ENCODE data around the gene DIS3L2.
"Not testable (repeated sequence)": the region's sequence is repeated elsewhere in the genome, so short reads cannot be mapped to it uniquely, and the experiment has no call there.

DIS3L2 gene

DNA sequence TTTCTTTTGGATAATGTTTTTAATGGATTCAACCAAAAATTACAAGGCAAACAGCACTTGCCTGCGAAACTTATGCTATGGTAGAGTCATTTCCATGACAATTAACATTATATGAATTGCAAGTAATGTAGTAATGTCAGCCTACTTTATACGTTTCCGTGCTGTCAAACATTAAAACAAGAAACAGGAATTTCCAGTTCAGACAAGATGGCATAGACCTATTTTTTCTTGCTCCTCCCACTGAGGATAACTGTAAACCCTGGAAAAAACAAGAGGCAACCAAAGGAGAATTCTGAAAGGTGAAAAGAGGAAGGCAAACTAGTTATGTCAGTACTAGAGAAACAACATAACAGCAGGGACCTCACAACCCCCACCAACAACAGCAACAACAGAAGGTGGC, 170.7 kb downstream of the DIS3L2 start:
- no peak for DNase-seq

DNA sequence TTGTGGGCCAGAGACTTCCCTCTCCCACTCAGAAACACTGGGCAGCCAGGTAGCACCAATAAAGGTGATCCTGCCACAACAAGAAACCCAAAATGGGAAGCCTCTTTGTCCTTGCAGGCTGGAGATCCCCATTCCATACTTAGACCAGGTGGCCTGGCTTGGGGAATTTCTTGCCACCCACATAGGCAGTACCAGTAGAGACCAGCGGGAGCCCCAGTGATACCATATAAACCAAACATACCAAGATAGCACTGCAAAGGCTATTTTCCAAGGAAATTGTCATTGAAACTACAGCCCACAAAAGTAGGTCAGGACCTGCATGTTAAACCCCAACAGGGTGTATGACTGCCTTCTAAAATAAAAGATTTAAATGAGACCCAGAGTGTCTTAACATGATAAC, 171.6 kb downstream of the DIS3L2 start:
- DNase-seq = no peak

- DNase-seq = no peak
Measured at GRCh38 chr2:232134939-232135338, 173.4 kb downstream of the DIS3L2 start.

- no peak for DNase-seq
Measured at GRCh38 chr2:232137356-232138147, 176.0 kb downstream of the DIS3L2 start.

- no peak for DNase-seq
Measured at GRCh38 chr2:232138441-232138840, 176.9 kb downstream of the DIS3L2 start.

DNA sequence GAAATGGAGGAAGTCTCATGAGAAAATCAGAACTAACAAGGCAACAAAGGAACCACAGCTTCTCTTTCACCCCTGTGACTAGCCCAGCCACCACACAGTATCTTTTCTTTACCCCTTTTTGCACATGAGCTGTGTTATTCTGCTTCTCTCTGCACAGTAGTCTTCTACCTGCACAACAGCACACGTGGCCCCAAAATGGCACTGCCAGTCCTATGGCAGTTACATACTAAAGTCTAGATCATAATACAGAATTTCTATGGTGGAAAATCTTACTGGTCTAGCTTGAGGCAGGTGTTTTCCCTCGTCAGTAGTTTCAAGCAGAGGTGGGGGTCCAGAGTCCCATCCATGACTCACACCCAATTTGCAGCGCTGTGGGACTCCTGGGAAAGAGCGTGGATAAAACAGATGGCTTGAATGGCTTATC, 177.7 kb downstream of the DIS3L2 start:
- no peak for DNase-seq

GRCh38 chr2:232139786-232140562, 178.5 kb downstream of the DIS3L2 start:
- no peak for DNase-seq

GRCh38 chr2:232141591-232141990, 180.1 kb downstream of the DIS3L2 start:
- DNase-seq = no peak

GRCh38 chr2:232142049-232142448, 180.5 kb downstream of the DIS3L2 start:
- no peak for DNase-seq

DNA sequence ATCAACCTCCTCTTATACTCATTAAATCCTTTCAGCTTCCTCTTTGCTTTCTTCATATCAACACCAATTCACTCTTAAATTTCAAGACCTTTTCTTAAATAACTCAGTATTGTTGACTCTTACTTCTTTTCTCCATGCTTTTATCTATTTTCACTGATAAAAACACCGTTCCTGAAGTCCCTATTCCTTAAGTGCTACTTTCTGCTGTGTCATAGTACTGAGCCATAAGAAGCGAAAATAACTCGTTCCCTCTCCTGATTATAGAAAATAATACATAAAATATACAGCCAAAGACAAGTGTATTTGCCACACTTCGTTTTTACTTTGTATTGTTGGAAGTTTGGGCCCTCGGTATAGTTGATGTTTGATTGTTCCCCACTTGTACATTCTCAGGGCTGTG, 181.0 kb downstream of the DIS3L2 start:
- DNase-seq = no peak

GRCh38 chr2:232146294-232146693, 184.8 kb downstream of the DIS3L2 start:
- DNase-seq = no peak

- DNase-seq = no peak
Measured at GRCh38 chr2:232147440-232148077, 186.0 kb downstream of the DIS3L2 start.

GRCh38 chr2:232162187-232162586, 200.7 kb downstream of the DIS3L2 start:
- no peak for DNase-seq

GRCh38 chr2:232170396-232170795, 208.9 kb downstream of the DIS3L2 start:
- DNase-seq = no peak

GRCh38 chr2:232174662-232175061, 213.1 kb downstream of the DIS3L2 start:
- DNase-seq = no peak

GRCh38 chr2:232176587-232176986, 215.1 kb downstream of the DIS3L2 start:
- not testable (repeated sequence) for DNase-seq

GRCh38 chr2:232183279-232183678, 221.8 kb downstream of the DIS3L2 start:
- DNase-seq = no peak

GRCh38 chr2:232184346-232184745, 222.8 kb downstream of the DIS3L2 start:
- no peak for DNase-seq

- no peak for DNase-seq
Measured at GRCh38 chr2:232190796-232191195, 229.3 kb downstream of the DIS3L2 start.

DNA sequence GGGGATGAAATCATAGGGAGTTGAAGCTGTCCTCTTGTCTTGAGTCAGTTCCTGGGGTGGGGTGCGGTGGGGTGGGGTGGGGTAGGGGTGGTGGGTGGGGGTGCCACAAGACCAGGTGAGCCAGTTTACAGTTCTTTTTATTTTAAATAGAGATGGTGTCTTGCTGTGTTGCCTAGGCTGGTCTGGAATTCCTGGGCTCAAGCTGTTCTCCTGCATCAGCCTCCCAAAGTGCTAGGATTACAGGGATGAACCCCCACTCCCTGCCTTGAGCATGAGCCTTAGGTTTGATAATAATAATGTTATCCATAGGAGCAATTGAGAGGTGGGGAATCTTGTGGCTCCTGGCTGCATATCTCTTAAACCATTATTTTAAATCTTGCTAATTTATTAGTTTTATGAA, 234.0 kb downstream of the DIS3L2 start:
- no peak for DNase-seq

DNA sequence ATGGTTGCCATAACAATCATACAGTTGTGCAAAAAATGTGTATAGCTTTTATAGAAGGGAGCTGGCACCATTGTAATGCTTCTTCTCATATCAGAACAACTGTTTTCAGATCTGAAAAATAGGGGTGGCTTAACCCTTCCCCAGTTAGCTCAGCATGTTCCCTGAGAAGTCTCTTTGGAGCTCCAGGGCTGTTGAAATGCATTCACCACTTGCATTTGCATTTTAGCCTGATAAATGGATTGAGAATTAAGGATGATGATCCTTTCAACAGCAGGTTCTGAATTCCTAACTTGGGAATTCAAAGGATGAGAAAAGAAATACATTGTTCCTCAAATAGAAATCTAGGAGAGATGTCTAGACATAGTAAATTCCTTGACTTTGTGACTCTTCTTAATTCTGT, 235.3 kb downstream of the DIS3L2 start:
- DNase-seq = no peak

- no peak for DNase-seq
Measured at GRCh38 chr2:232200195-232200594, 238.7 kb downstream of the DIS3L2 start.

- no peak for DNase-seq
Measured at GRCh38 chr2:232203166-232203891, 241.8 kb downstream of the DIS3L2 start.
